Endothelial cell of umbilical vein (primary cell): Measurements from ENCODE around the gene CAMK2D.

Source experiments
- GATA2 ChIP-seq: IDR thresholded peaks from 2 replicates; pipeline ENCODE4 v1.7.0; 2011; ENCODE audit warnings: low read depth, mild to moderate bottlenecking, moderate library complexity, mixed read lengths, low read length; ENCODE audit not compliant: insufficient read length, insufficient read depth
- TF ChIP-seq, protein P1 (sequence below), 2 donors: IDR thresholded peaks; 1 replicate in 1 of 2; 2 replicates in 1 of 2; pipeline ENCODE4 v1.5.1; 2011; ENCODE audit warnings: low read length in 2 of 2, mild to moderate bottlenecking in 2 of 2, moderate library complexity in 2 of 2, control low read depth in 1 of 2, inconsistent platforms in 1 of 2, low read depth in 1 of 2; ENCODE audit not compliant: insufficient read depth in 1 of 2; ENCODE audit errors: extremely low read depth in 1 of 2

DNA sequence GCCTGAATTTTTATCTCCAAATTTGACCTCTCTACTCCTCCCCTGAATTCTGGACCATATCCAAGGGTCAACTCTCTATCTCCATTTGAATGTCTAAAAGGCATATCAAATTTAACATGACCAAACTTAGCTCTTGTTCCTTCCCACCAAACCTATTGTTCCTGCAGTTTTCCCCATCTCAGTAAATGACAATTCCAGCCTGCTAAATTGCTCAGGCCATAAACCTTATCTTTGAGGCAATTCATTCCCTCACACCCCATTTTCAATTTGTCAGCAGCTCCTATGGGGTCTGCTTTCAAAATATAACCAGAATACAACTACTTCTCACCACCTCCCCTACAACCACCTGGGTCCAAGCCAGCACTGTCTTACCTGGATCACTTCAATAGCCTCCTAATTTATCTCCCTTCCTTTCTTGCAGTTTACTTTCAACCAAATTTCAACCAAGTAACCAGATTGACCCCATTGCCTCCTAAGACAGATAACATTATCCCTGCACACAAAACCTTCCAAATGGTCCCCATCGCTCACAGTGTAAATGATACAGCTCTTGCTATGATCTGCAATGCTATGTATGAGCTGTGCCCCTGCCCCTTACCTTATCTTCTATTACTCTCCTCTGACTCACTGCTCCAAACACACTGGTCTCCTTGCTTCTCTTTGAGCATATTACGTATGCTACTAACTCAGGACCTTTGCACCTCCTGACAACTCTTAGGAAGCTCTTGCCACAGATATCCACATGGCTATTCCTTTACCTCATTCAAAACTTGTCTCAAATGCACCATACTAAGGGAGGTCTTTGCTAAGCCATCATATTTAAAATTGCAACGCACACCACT lies 66.0 kb downstream of the CAMK2D start:
- no peak for TF ChIP-seq GATA2
- TF ChIP-seq, protein P1, sequence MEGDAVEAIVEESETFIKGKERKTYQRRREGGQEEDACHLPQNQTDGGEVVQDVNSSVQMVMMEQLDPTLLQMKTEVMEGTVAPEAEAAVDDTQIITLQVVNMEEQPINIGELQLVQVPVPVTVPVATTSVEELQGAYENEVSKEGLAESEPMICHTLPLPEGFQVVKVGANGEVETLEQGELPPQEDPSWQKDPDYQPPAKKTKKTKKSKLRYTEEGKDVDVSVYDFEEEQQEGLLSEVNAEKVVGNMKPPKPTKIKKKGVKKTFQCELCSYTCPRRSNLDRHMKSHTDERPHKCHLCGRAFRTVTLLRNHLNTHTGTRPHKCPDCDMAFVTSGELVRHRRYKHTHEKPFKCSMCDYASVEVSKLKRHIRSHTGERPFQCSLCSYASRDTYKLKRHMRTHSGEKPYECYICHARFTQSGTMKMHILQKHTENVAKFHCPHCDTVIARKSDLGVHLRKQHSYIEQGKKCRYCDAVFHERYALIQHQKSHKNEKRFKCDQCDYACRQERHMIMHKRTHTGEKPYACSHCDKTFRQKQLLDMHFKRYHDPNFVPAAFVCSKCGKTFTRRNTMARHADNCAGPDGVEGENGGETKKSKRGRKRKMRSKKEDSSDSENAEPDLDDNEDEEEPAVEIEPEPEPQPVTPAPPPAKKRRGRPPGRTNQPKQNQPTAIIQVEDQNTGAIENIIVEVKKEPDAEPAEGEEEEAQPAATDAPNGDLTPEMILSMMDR (IDR thresholded peaks at IDR 0.05; ENCODE audit: extremely low read depth in 1 of 2, insufficient read depth in 1 of 2, low read depth in 1 of 2, low read length in 2 of 2), result no peak
